DMS153 (cell line): ENCODE measurements around the gene MYG1.
"Not testable (repeated sequence)": the region's sequence is repeated elsewhere in the genome, so short reads cannot be mapped to it uniquely, and the experiment has no call there.

Source experiments
- DNase-seq: peaks from one replicate; lab custom pipeline; 2025; lab: John Stamatoyannopoulos, UW

The MYG1 gene

DNA sequence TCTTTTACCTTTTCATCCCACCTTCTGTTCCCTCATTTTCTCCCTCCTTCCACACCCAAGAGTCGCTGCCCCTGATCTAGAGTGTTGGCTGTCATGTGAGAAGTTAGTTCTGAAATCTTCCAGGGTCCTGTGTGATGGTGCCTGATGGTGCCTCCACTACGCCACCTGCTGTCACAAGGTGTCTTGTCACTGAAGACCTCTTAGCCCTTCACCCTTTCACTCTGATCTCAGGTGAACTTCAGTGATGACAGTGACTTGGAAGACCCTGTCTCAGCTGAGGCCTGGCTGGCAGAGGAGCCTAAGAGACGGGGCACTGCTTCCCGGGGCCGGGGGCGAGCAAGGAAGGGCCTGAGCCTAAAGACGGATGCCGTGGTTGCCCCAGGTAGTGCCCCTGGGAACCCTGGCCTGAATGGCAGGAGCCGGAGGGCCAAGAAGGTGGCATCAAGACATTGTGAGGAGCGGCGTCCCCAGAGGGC, 11.7 kb upstream of the MYG1 start:
- DNase-seq, result no peak

DNA sequence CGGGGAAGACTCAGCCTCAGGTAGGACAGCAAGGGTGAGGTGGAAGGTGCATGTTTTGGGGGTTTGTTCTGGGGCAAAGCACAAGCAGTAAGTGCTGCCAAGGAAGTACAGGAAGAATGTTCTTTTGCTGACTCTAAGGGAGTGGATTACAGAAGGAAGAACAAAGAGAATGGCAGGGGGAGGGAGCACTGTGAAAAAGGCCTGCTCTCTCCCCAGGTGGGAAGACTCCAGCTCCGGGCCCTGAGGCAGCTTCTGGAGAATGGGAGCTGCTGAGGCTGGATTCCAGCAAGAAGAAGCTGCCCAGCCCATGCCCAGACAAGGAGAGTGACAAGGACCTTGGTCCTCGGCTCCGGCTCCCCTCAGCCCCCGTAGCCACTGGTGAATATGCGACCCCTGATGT, 11.2 kb upstream of the MYG1 start:
- DNase-seq, result no peak

DNA sequence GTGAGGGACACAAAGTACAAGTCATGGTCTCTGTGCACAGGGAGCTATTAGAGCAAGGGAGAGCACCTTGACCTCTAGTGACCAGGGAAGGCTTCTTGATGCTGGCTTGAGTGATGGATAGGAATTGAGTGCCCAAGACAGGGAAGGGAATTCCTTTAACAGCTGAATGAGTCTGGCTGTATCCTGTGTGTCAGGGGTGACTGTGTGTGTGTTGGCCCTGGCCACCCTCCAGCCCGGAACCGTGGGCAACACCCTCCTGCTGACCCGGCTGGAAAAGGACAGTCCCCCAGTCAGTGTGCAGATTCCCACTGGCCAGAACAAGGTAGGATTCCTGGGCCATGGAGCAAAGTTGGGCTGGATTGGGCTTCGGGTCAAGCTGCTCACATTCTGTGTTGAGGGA, 9.6 kb upstream of the MYG1 start:
- no peak for DNase-seq

DNA sequence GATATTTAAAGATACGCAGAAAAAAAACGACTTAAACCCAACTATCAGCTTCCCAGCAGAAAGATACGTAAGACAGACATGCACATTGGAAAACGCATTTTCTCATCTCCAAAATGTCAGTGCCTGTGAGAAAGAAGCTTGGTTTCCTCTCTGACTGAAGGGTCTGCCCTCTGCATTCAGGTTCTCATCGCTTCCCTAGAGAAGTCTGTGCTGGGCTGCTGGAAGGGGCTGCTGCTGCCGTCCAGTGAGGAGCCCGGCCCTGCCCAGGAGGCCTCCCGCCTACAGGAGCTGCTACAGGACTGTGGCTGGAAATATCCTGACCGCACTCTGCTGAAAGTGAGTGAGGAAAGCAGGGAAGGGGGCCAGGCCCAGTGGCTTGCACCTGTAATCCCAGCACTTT, 8.8 kb upstream of the MYG1 start:
- DNase-seq, result no peak

- peak; percentile 86 for DNase-seq
Measured at GRCh38 chr12:53292426-53292825, 7.1 kb upstream of the MYG1 start.

DNA sequence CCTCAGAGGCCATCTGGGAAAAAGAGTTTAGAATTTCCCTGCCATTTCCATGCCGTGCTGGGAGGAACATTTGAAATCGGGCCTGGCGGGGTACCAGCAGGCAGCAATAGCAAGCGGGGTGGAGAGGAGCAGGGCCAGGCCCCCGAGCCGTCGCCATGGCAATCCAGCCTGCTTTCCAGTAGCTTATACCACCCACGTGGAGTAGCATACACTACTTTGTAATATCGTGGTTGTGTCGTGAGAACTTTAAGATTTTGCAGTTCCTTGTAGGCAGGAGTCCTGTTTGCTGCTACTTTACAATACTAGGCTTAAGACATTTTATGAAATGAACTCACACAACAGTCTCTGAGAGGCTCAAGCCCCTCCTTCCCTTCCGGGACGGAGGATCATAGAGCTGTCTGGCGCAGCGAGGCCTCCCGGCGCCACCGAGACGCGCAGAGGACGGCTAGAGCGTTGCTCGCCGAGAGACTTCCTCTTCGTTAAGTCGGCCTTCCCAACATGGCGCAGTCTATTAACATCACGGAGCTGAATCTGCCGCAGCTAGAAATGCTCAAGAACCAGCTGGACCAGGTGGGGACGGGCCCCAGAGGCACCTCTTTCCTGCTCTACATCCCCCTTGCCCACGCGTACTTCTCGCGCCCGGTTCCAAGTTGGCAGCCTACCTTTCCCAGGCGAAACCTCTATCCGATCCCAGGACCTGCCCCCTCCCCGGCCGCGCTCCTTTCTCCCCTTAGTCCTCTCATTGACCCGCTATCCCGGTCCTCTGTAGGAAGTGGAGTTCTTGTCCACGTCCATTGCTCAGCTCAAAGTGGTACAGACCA, 4.2 kb upstream of the MYG1 start, which contains the start of gene PFDN5:
PFDN5 (plus strand) TSS at position 473 of the 821 bp plus-strand sequence; CDS start at position 499, 26 bp downstream.
- DNase-seq, result peak; percentile 69

DNA sequence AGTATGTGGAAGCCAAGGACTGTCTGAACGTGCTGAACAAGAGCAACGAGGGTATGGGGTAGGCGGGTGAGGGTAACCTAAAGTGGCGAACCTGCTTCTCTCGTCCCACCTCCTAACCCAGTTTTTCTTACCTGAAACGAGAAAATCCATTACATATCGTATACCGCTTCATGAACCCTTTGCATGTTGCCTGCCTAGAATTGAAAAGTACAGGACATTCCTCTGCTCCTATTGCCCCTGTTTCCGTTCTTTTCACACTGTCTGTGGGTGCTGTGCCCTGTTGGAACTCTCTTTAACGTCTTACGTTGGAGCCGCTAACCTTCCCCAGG, 3.6 kb upstream of the MYG1 start:
- DNase-seq, result no peak

DNA sequence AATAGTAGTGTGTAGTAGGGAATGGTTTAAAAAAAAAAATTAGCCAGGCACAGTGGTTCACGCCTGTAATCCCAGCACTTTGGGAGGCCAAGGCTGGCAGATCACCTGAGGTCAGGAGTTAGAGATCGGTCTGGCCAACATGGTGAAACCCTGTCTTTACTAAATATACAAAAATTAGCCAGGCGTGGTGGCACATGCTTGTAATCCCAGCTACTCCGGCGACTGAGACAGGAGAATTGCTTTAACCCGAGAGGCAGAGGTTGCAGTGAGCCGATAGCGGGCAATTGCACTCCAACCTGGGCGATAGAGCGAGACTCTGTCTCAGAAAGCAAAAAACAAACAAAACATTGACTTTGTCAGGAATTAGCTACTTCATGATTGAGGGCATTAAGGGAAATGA, 2.4 kb upstream of the MYG1 start:
- DNase-seq, result not testable (repeated sequence)

GRCh38 chr12:53298164-53298563, 1.3 kb upstream of the MYG1 start:
- no peak for DNase-seq

GRCh38 chr12:53299101-53299453, 418 bp upstream of the MYG1 start:
- no peak for DNase-seq

DNA sequence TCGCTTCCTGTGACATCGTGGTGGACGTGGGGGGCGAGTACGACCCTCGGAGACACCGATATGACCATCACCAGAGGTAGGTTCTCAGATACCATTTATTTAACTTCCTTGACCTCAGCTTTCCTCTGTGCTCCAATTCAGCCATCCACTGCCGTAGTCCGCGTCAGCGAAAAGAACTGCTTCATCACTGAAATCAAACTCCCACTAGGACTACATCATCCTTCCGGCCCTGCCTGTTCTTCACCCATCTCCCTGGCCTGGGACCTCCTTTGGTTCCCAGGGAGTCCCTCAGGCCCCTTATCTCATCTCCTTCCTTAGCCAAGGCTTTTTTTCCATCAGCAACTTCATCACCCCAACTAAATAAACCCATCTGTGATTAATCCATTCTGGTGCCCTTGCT, 692 bp downstream of the MYG1 start:
- no peak for DNase-seq

- DNase-seq, result no peak
Measured at GRCh38 chr12:53302903-53303302, 3.4 kb downstream of the MYG1 start.

DNA sequence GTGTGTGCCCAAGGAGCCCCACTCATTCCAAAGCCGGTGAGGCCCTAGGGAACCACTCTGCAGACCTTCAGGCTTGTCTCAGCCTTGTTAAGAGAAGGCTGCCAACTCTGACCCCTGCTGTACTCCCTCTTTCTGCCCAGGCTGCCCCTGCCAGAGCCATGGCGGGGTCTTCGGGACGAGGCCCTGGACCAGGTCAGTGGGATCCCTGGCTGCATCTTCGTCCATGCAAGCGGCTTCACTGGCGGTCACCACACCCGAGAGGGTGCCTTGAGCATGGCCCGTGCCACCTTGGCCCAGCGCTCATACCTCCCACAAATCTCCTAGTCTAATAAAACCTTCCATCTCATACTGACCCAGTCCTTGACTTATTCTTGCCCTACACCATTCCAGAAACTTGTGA, 7.3 kb downstream of the MYG1 start:
- no peak for DNase-seq

- no peak for DNase-seq
Measured at GRCh38 chr12:53308276-53308675, 8.8 kb downstream of the MYG1 start.

DNA sequence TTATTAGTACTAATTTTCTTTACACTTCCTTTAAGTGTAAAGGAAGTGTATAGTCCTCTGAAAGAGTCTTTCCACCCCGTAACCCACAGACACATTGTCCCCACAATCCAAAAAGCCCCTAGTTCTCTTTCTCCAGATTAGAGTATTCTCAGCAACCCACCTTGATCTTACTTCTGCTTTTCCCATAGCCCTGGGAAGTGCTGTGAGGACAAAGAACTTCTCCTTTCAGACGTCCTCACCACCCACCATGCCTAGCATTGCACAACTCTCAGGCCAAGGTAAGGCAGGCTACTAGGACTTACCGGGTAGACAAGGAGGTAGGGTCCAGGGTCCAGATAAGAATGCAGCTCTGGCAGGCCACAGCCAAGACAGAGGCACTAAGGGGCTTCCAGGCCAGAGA, 14.5 kb downstream of the MYG1 start:
- no peak for DNase-seq

DNA sequence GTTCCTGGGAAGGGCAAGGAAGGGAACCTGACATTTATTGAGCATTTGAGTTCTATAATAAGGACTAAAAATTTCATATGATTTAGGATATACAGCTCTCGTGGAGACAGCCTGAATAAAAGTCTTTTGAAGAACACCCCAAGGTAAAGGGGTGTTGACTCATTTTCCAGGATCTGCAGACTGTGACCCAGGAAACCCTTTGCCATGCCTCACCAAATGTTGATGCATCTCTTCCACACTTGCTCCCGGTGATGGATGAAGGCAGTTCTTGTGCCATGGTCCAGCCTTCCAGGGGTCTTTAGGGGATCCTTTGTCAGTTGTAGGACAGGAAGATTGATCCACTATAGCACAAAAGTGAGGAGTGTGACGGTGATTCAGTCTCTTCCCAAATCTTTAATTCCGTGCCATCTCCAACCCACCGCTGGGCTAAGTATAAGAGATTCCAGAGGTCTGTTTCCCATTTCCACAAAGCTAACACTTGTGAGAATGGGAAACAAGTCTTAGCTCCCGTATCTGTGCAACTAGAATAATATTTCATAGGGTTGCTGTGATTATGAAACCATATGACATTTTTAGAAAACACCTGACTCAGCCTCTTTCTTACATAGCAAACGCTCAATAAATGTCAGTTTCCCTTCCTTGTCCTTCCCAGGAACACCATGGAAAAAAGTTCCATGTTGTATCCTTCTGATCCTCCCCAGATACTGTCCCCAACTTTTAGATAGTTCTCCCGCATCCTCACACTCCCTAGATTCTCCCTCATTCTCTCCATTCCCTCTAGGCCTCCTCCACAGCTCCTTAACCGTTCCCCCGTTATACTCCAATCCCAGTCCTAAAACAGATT, 21.1 kb downstream of the MYG1 start:
- no peak for DNase-seq

- no peak for DNase-seq
Measured at GRCh38 chr12:53324113-53324778, 24.8 kb downstream of the MYG1 start.

DNA sequence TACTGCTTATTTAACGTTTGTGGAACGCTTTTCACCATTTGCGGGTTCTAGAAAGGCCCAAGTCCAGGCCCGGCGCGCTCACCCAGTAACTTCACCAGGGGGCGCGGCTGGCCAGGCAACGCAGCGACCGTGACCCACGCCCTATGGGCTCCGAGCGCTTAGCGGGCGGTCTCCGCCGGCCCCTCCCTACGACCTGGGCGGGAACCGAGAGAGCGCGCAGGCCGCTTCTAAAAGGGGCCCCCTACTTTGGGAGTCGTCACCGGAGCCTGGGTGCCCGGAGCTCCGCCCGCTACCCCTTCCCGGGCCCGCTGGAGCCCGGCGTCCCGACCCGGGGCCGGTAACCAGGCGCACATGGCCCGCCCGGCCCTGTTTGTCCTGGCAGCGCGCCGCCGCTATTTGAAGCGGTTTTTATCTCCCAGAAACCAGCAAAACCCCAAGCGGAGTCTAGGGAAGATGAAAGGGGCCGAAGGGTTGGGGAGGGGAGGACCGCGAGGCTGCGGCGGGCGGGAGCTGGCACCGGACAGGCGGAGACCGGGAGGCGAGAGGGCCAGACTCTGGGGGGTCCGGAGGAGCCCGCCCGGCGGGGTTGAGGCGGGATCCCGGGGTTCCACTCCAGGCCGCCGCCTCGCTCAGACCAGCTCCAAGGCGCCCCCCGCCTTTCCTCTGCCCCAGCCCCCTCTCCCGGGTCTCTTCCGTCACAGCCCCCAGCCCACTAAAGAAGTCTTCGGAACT, 25.4 kb downstream of the MYG1 start:
- peak; percentile 60 for DNase-seq

GRCh38 chr12:53325511-53326061, 26.1 kb downstream of the MYG1 start:
- DNase-seq, result no peak

- no peak for DNase-seq
Measured at GRCh38 chr12:53326460-53327185, 27.1 kb downstream of the MYG1 start.

- DNase-seq, result no peak
Measured at GRCh38 chr12:53327435-53328042, 28.0 kb downstream of the MYG1 start.
